ENCODE measurements around the gene ABCC4. TPM values are rescaled to one million over a fixed set of nuclear protein-coding genes. Genes with fewer than 3 reads are reported as not detected.

Gene ABCC4
- total RNA-seq, 1 experiment from 2014 or later: 32.3 TPM

- Histone ChIP-seq H3K36me3 (ENCODE audit: insufficient read depth, low read length) (peaks cover 15% of the 10 kb centered on the region), H4K20me1 (ENCODE audit: insufficient read depth, low read depth, low read length) (no peaks in the 10 kb centered on the region), H3K27ac (ENCODE audit: low read length) (no peak overlapping the region)
Observed at GRCh38 chr13:95247852-95248251, 53.4 kb downstream of the ABCC4 start.

GRCh38 chr13:95247171-95247570, 54.1 kb downstream of the ABCC4 start:
- DNase-seq: no peak
- Histone ChIP-seq H2AFZ (ENCODE audit: low read length) (no peak overlapping the region), H3K4me1 (ENCODE audit: low read length) (peaks cover 17% of the 10 kb centered on the region), H3K9ac (ENCODE audit: low read length) (no peak overlapping the region), H3K4me2 (ENCODE audit: low read depth, low read length, poor library complexity, severe bottlenecking) (no peak overlapping the region), H3K27ac (ENCODE audit: low read length) (no peak overlapping the region), H3K79me2 (ENCODE audit: low read length) (peaks cover 68% of the 10 kb centered on the region), H3K27me3 (ENCODE audit: low read length) (no peaks in the 10 kb centered on the region), H3K4me3 (ENCODE audit: low read length) (no peak overlapping the region), H3K9me3 (ENCODE audit: low read length) (no peaks in the 10 kb centered on the region), H3K9me2 (replicated peaks; ENCODE audit: insufficient read depth, low read length) (no peaks in the 10 kb centered on the region), H3K36me3 (ENCODE audit: insufficient read depth, low read length) (peaks cover 15% of the 10 kb centered on the region), H4K20me1 (ENCODE audit: insufficient read depth, low read depth, low read length) (no peaks in the 10 kb centered on the region)

More at GRCh38 chr13:95247852-95248251, 53.4 kb downstream of the ABCC4 start:
- H3K79me2 ChIP-seq (ENCODE audit: low read length): peaks cover 71% of the 10 kb centered on the region
- no peak overlapping the region for H3K4me3 ChIP-seq (ENCODE audit: low read length)
- peaks cover 17% of the 10 kb centered on the region for H3K4me1 ChIP-seq (ENCODE audit: low read length)
- no peaks in the 10 kb centered on the region for H3K9me2 ChIP-seq (replicated peaks; ENCODE audit: insufficient read depth, low read length)
- no peak for DNase-seq
- no peak overlapping the region for H3K9ac ChIP-seq (ENCODE audit: low read length)
- H3K27me3 ChIP-seq (ENCODE audit: low read length): no peaks in the 10 kb centered on the region
- no peak overlapping the region for H2AFZ ChIP-seq (ENCODE audit: low read length)
- H3K4me2 ChIP-seq (ENCODE audit: low read depth, low read length, poor library complexity, severe bottlenecking): no peak overlapping the region
- H3K9me3 ChIP-seq (ENCODE audit: low read length): no peaks in the 10 kb centered on the region

- no peaks in the 10 kb centered on the region for H4K20me1 ChIP-seq (ENCODE audit: insufficient read depth, low read depth, low read length)
- H3K9me3 ChIP-seq (ENCODE audit: low read length): no peaks in the 10 kb centered on the region
- H3K79me2 ChIP-seq (ENCODE audit: low read length): peaks cover 66% of the 10 kb centered on the region
- no peak overlapping the region for H2AFZ ChIP-seq (ENCODE audit: low read length)
- no peaks in the 10 kb centered on the region for H3K27me3 ChIP-seq (ENCODE audit: low read length)
- no peak overlapping the region for H3K27ac ChIP-seq (ENCODE audit: low read length)
- peaks cover 15% of the 10 kb centered on the region for H3K36me3 ChIP-seq (ENCODE audit: insufficient read depth, low read length)
- H3K9ac ChIP-seq (ENCODE audit: low read length): no peak overlapping the region
- H3K9me2 ChIP-seq (replicated peaks; ENCODE audit: insufficient read depth, low read length): no peaks in the 10 kb centered on the region
- H3K4me3 ChIP-seq (ENCODE audit: low read length): no peak overlapping the region
- peaks cover 12% of the 10 kb centered on the region for H3K4me1 ChIP-seq (ENCODE audit: low read length)
- no peak for DNase-seq
- H3K4me2 ChIP-seq (ENCODE audit: low read depth, low read length, poor library complexity, severe bottlenecking): no peak overlapping the region
Observed at GRCh38 chr13:95246292-95247082, 54.8 kb downstream of the ABCC4 start.

- H2AFZ ChIP-seq (ENCODE audit: low read length): no peak overlapping the region
- H3K27me3 ChIP-seq (ENCODE audit: low read length): no peaks in the 10 kb centered on the region
- H3K27ac ChIP-seq (ENCODE audit: low read length): no peak overlapping the region
- no peaks in the 10 kb centered on the region for H3K9me3 ChIP-seq (ENCODE audit: low read length)
- H3K9me2 ChIP-seq (replicated peaks; ENCODE audit: insufficient read depth, low read length): no peaks in the 10 kb centered on the region
- H3K4me2 ChIP-seq (ENCODE audit: low read depth, low read length, poor library complexity, severe bottlenecking): no peak overlapping the region
- peaks cover 15% of the 10 kb centered on the region for H3K36me3 ChIP-seq (ENCODE audit: insufficient read depth, low read length)
- peaks cover 59% of the 10 kb centered on the region for H3K79me2 ChIP-seq (ENCODE audit: low read length)
- DNase-seq: no peak
- H4K20me1 ChIP-seq (ENCODE audit: insufficient read depth, low read depth, low read length): no peaks in the 10 kb centered on the region
- H3K9ac ChIP-seq (ENCODE audit: low read length): no peak overlapping the region
- no peak overlapping the region for H3K4me3 ChIP-seq (ENCODE audit: low read length)
- peaks cover 12% of the 10 kb centered on the region for H3K4me1 ChIP-seq (ENCODE audit: low read length)
Observed at GRCh38 chr13:95245071-95245470, 56.2 kb downstream of the ABCC4 start.

- DNase-seq: no peak
- no peak overlapping the region for H3K4me2 ChIP-seq (ENCODE audit: low read depth, low read length, poor library complexity, severe bottlenecking)
- no peak overlapping the region for H3K27ac ChIP-seq (ENCODE audit: low read length)
- no peak overlapping the region for H3K4me3 ChIP-seq (ENCODE audit: low read length)
- H3K27me3 ChIP-seq (ENCODE audit: low read length): no peaks in the 10 kb centered on the region
- no peak overlapping the region for H3K9ac ChIP-seq (ENCODE audit: low read length)
- H3K4me1 ChIP-seq (ENCODE audit: low read length): peaks cover 27% of the 10 kb centered on the region
- H3K9me2 ChIP-seq (replicated peaks; ENCODE audit: insufficient read depth, low read length): no peaks in the 10 kb centered on the region
- H4K20me1 ChIP-seq (ENCODE audit: insufficient read depth, low read depth, low read length): no peaks in the 10 kb centered on the region
- H3K79me2 ChIP-seq (ENCODE audit: low read length): peaks cover 62% of the 10 kb centered on the region
- H3K9me3 ChIP-seq (ENCODE audit: low read length): no peaks in the 10 kb centered on the region
- peaks cover 15% of the 10 kb centered on the region for H3K36me3 ChIP-seq (ENCODE audit: insufficient read depth, low read length)
- no peak overlapping the region for H2AFZ ChIP-seq (ENCODE audit: low read length)
Observed at GRCh38 chr13:95243207-95243606, 58.0 kb downstream of the ABCC4 start.

- DNase-seq: no peak
- Histone ChIP-seq H3K36me3 (ENCODE audit: insufficient read depth, low read length) (0 out of 2 replicates have a peak, but pooled peaks cover 5% of the 10 kb centered on the region), H3K9ac (ENCODE audit: low read length) (no peak overlapping the region), H2AFZ (ENCODE audit: low read length) (no peak overlapping the region), H3K4me1 (ENCODE audit: low read length) (peaks cover 20% of the 10 kb centered on the region), H4K20me1 (ENCODE audit: insufficient read depth, low read depth, low read length) (no peaks in the 10 kb centered on the region), H3K79me2 (ENCODE audit: low read length) (peaks cover 55% of the 10 kb centered on the region), H3K27ac (ENCODE audit: low read length) (no peak overlapping the region), H3K4me3 (ENCODE audit: low read length) (no peak overlapping the region), H3K9me3 (ENCODE audit: low read length) (no peaks in the 10 kb centered on the region), H3K27me3 (ENCODE audit: low read length) (no peaks in the 10 kb centered on the region), H3K4me2 (ENCODE audit: low read depth, low read length, poor library complexity, severe bottlenecking) (no peak overlapping the region), H3K9me2 (replicated peaks; ENCODE audit: insufficient read depth, low read length) (no peaks in the 10 kb centered on the region)
Observed at GRCh38 chr13:95241321-95241720, 59.9 kb downstream of the ABCC4 start.

GRCh38 chr13:95239283-95239682, 62.0 kb downstream of the ABCC4 start:
- H3K9ac ChIP-seq (ENCODE audit: low read length): peak overlapping the region; percentile 57
- H3K4me3 ChIP-seq (ENCODE audit: low read length): peak overlapping the region; percentile 13
- no peak overlapping the region for H2AFZ ChIP-seq (ENCODE audit: low read length)
- no peaks in the 10 kb centered on the region for H3K36me3 ChIP-seq (ENCODE audit: insufficient read depth, low read length)
- H3K9me2 ChIP-seq (replicated peaks; ENCODE audit: insufficient read depth, low read length): no peaks in the 10 kb centered on the region
- H3K4me2 ChIP-seq (ENCODE audit: low read depth, low read length, poor library complexity, severe bottlenecking): peak overlapping the region; percentile 89
- no peaks in the 10 kb centered on the region for H4K20me1 ChIP-seq (ENCODE audit: insufficient read depth, low read depth, low read length)
- H3K79me2 ChIP-seq (ENCODE audit: low read length): peaks cover 61% of the 10 kb centered on the region
- H3K4me1 ChIP-seq (ENCODE audit: low read length): peaks cover 35% of the 10 kb centered on the region
- peak overlapping the region; percentile 97 for H3K27ac ChIP-seq (ENCODE audit: low read length)
- no peaks in the 10 kb centered on the region for H3K27me3 ChIP-seq (ENCODE audit: low read length)
- DNase-seq: peak; percentile 84
- no peaks in the 10 kb centered on the region for H3K9me3 ChIP-seq (ENCODE audit: low read length)

- H3K4me1 ChIP-seq (ENCODE audit: low read length): peaks cover 46% of the 10 kb centered on the region
Observed at GRCh38 chr13:95237310-95237870, 63.9 kb downstream of the ABCC4 start.

More at GRCh38 chr13:95237310-95237870, 63.9 kb downstream of the ABCC4 start:
- Histone ChIP-seq H3K79me2 (ENCODE audit: low read length) (peaks cover 69% of the 10 kb centered on the region), H3K36me3 (ENCODE audit: insufficient read depth, low read length) (no peaks in the 10 kb centered on the region; the same call in 1 of the 2 replicates), H3K27me3 (ENCODE audit: low read length) (no peaks in the 10 kb centered on the region), H3K9ac (ENCODE audit: low read length) (no peak overlapping the region), H3K9me3 (ENCODE audit: low read length) (no peaks in the 10 kb centered on the region), H3K4me3 (ENCODE audit: low read length) (no peak overlapping the region), H3K4me2 (ENCODE audit: low read depth, low read length, poor library complexity, severe bottlenecking) (no peak overlapping the region), H4K20me1 (ENCODE audit: insufficient read depth, low read depth, low read length) (no peaks in the 10 kb centered on the region), H3K9me2 (replicated peaks; ENCODE audit: insufficient read depth, low read length) (no peaks in the 10 kb centered on the region), H2AFZ (ENCODE audit: low read length) (no peak overlapping the region), H3K27ac (ENCODE audit: low read length) (no peak overlapping the region)
- DNase-seq: no peak

Measured in Karpas-422 (cell line).